H1 (cell line): ENCODE data around the gene MAPK8. TPM values are rescaled to one million over a fixed set of nuclear protein-coding genes. Genes with fewer than 3 reads are reported as not detected.

ENCODE experiments used
- CTCF ChIA-PET: fragments of 300-600 bp; sonication (Branson Sonifier 250); formaldehyde crosslinking; loops from one replicate; lab custom pipeline; 2021; ENCODE audit not compliant: partially characterized antibody; lab: Charles Lee
- POLR2A ChIA-PET: fragments of 300-600 bp; sonication (Branson Sonifier 250); formaldehyde crosslinking; loops from one replicate; lab custom pipeline; 2021; ENCODE audit warnings: inconsistent platforms; ENCODE audit not compliant: partially characterized antibody; lab: Charles Lee
- DNase-seq, 2 experiments: peaks; one replicate each; pipeline versions ENCODE4 v3.0.0 to v3.0.0-alpha.2; 2010 to 2022; ENCODE audit warnings: low spot score in 2 of 2, low read depth in 1 of 2, mixed read lengths in 1 of 2
- FAIRE-seq: peaks from 2 replicates; lab custom pipeline; 2011; peaks lifted over from hg19 to GRCh38; lab: Jason Lieb, UNC
- H2AFZ ChIP-seq: 2 replicates; pipeline ENCODE4 v1.8.1; 2012; ENCODE audit warnings: low read length, inconsistent platforms
- H2AK5ac ChIP-seq: 2 replicates; pipeline ENCODE4 v1.6.1; 2013; ENCODE audit warnings: low read depth, low read length
- H2BK120ac ChIP-seq: replicated peaks from 2 replicates; pipeline ENCODE3; 2013; ENCODE audit warnings: low read depth, low read length, inconsistent platforms
- H2BK12ac ChIP-seq: 2 replicates; pipeline ENCODE4 v1.6.1; 2013; ENCODE audit warnings: low read depth, low read length
- H2BK15ac ChIP-seq: 2 replicates; pipeline ENCODE4 v1.6.1; 2013; ENCODE audit warnings: low read length
- H2BK20ac ChIP-seq: 2 replicates; pipeline ENCODE4 v1.6.1; 2013; ENCODE audit warnings: low read length
- H2BK5ac ChIP-seq: 2 replicates; pipeline ENCODE4 v1.6.1; 2013; ENCODE audit warnings: low read depth, low read length
- H3K14ac ChIP-seq: 2 replicates; pipeline ENCODE4 v1.6.1; 2013; ENCODE audit warnings: inconsistent platforms; ENCODE audit not compliant: insufficient read length
- H3K18ac ChIP-seq: 2 replicates; pipeline ENCODE4 v1.6.1; 2013; ENCODE audit warnings: low read length; ENCODE audit errors: extremely low read depth
- H3K23ac ChIP-seq: 2 replicates; pipeline ENCODE4 v1.6.1; 2013; ENCODE audit warnings: inconsistent platforms; ENCODE audit not compliant: insufficient read length
- H3K23me2 ChIP-seq: 2 replicates; pipeline ENCODE4 v1.6.1; 2013; ENCODE audit warnings: low read depth, low read length
- H3K27ac ChIP-seq: 2 replicates; pipeline ENCODE4 v1.6.1; 2011; ENCODE audit warnings: low read depth, low read length, inconsistent platforms
- H3K27me3 ChIP-seq, 4 experiments: replicated peaks in 1 of 4; 1 replicate in 1 of 4; 2 replicates in 3 of 4; pipeline versions ENCODE4 v1.6.1 to v1.8.1; 2011 to 2013; ENCODE audit warnings: low read length in 3 of 4, mild to moderate bottlenecking in 3 of 4, inconsistent platforms in 2 of 4, mixed read lengths in 2 of 4, moderate library complexity in 1 of 4; ENCODE audit not compliant: control insufficient read depth in 3 of 4, insufficient read depth in 3 of 4; ENCODE audit errors: extremely low read depth in 1 of 4
- H3K36me3 ChIP-seq, 4 experiments: 2 replicates each; pipeline versions ENCODE4 v1.6.1 to v1.8.1; 2011 to 2013; ENCODE audit warnings: mild to moderate bottlenecking in 4 of 4, low read length in 3 of 4, moderate library complexity in 2 of 4, control low read depth in 1 of 4, inconsistent platforms in 1 of 4; ENCODE audit not compliant: insufficient read depth in 4 of 4, control insufficient read depth in 2 of 4
- H3K4ac ChIP-seq: replicated peaks from 2 replicates; pipeline ENCODE3; 2013; ENCODE audit warnings: low read length, low read depth, mixed read lengths, inconsistent platforms; ENCODE audit not compliant: insufficient read length
- H3K4me1 ChIP-seq, 4 experiments: replicated peaks in 1 of 4; 1 replicate in 1 of 4; 2 replicates in 3 of 4; pipeline versions ENCODE4 v1.6.1 to v1.8.1; 2011 to 2013; ENCODE audit warnings: low read length in 3 of 4, inconsistent platforms in 2 of 4, mixed read lengths in 1 of 4; ENCODE audit not compliant: insufficient read depth in 4 of 4, control insufficient read depth in 3 of 4
- H3K4me2 ChIP-seq, 2 experiments: 2 replicates each; pipeline versions ENCODE4 v1.6.1 to v1.8.1; 2011 to 2013; ENCODE audit warnings: low read depth in 2 of 2, low read length in 2 of 2, control low read depth in 1 of 2, inconsistent platforms in 1 of 2, mild to moderate bottlenecking in 1 of 2; ENCODE audit not compliant: insufficient read depth in 1 of 2
- H3K4me3 ChIP-seq, 4 experiments: fragments of 200-600, 300-600 bp in 1 of 4; sonication (generic), shearing (Covaris generic), sonication (Bioruptor Twin) in 1 of 4; 2 replicates each; pipeline versions ENCODE4 v1.5.1 to v1.8.1; 2011 to 2016; ENCODE audit warnings: low read length in 4 of 4, low read depth in 3 of 4, control low read depth in 2 of 4, inconsistent platforms in 2 of 4, mild to moderate bottlenecking in 2 of 4, mixed read lengths in 1 of 4, moderate library complexity in 1 of 4; ENCODE audit not compliant: insufficient read depth in 2 of 4; ENCODE audit errors: extremely low read depth in 1 of 4
- H3K56ac ChIP-seq: replicated peaks from 2 replicates; pipeline ENCODE3; 2013; ENCODE audit warnings: low read depth, mild to moderate bottlenecking, mixed read lengths, low read length, inconsistent platforms; ENCODE audit not compliant: insufficient read length
- H3K79me1 ChIP-seq: 2 replicates; pipeline ENCODE4 v1.6.1; 2013; ENCODE audit warnings: low read depth, low read length, control low read depth
- H3K79me2 ChIP-seq, 2 experiments: 2 replicates each; pipeline versions ENCODE4 v1.6.1 to v1.8.1; 2012 to 2013; ENCODE audit warnings: low read length in 2 of 2, mild to moderate bottlenecking in 2 of 2, inconsistent platforms in 1 of 2; ENCODE audit not compliant: insufficient read depth in 2 of 2, control insufficient read depth in 1 of 2
- H3K9ac ChIP-seq, 4 experiments: replicated peaks in 1 of 4; 1 replicate in 1 of 4; 2 replicates in 3 of 4; pipeline versions ENCODE4 v1.6.1 to v1.8.1; 2011 to 2013; ENCODE audit warnings: low read depth in 3 of 4, low read length in 3 of 4, control low read depth in 2 of 4, mild to moderate bottlenecking in 2 of 4, moderate library complexity in 2 of 4, inconsistent platforms in 1 of 4; ENCODE audit errors: extremely low read depth in 1 of 4
- H3K9me3 ChIP-seq, 2 experiments: 2 replicates each; pipeline versions ENCODE4 v1.6.1 to v1.8.1; 2012 to 2013; ENCODE audit warnings: mild to moderate bottlenecking in 2 of 2, moderate library complexity in 2 of 2, control low read depth in 1 of 2, inconsistent platforms in 1 of 2, low read depth in 1 of 2, low read length in 1 of 2, mixed read lengths in 1 of 2; ENCODE audit not compliant: insufficient read depth in 2 of 2
- H4K20me1 ChIP-seq, 2 experiments: replicated peaks in 1 of 2; 2 replicates each; pipeline versions ENCODE3 to v1.8.1; 2011 to 2013; ENCODE audit warnings: inconsistent platforms in 2 of 2, low read length in 2 of 2, mild to moderate bottlenecking in 1 of 2; ENCODE audit not compliant: insufficient read depth in 2 of 2, control insufficient read depth in 1 of 2
- H4K5ac ChIP-seq: 2 replicates; pipeline ENCODE4 v1.6.1; 2013; ENCODE audit warnings: low read length, low read depth, mixed read lengths, inconsistent platforms; ENCODE audit not compliant: insufficient read length
- H4K8ac ChIP-seq: 2 replicates; pipeline ENCODE4 v1.8.0; 2013; ENCODE audit warnings: mild to moderate bottlenecking, moderate library complexity, low read length, inconsistent platforms; ENCODE audit not compliant: insufficient read depth; ENCODE audit errors: extremely low read depth
- H4K91ac ChIP-seq: replicated peaks from 2 replicates; pipeline ENCODE3; 2013; ENCODE audit warnings: low read length, mixed read lengths, inconsistent platforms; ENCODE audit not compliant: insufficient read length
- CBX5 ChIP-seq: fragments of 300-800, 300-1000 bp; sonication (generic); IDR thresholded peaks from 2 replicates; pipeline ENCODE4 v1.7.1; 2016; ENCODE audit warnings: antibody characterized with exemption, low read length, low read depth
- CHD2 ChIP-seq: IDR thresholded peaks from 2 replicates; pipeline ENCODE4 v1.6.1; 2012; ENCODE audit warnings: low read length, improper control_type of control experiment
- TEAD4 ChIP-seq: IDR thresholded peaks from 2 replicates; pipeline ENCODE4 v1.6.1; 2012; ENCODE audit warnings: low read depth, low read length, inconsistent platforms, mixed read lengths
- whole genome bisulfite sequencing, 2 experiments: shearing (Covaris generic) in 1 of 2; methylation state at CpG; one replicate each; pipeline versions ENCODE4 v1.1.6 to v1.1.7; 2013 to 2015; ENCODE audit warnings: low lambda C conversion rate in 2 of 2, mixed read lengths in 2 of 2, inconsistent platforms in 1 of 2, low coverage in 1 of 2, missing lambda C conversion rate in 1 of 2; ENCODE audit not compliant: insufficient replicate concordance in 2 of 2, insufficient coverage in 1 of 2, insufficient read length in 1 of 2; ENCODE audit errors: extremely low coverage in 1 of 2, missing lambda C conversion rate in 1 of 2; 5-methylcytosine and 5-hydroxymethylcytosine counted together
- polyA plus RNA-seq, 7 experiments: library from polyadenylated mRNA; depleted of rRNA in 3 of 7; stranded (reverse) in 5 of 7; unstranded in 2 of 7; fragments of >200 nt in 5 of 7; fragments of 200-250 nt in 2 of 7; gene quantifications; 1 replicate in 5 of 7; 2 replicates in 1 of 7; 4 replicates in 1 of 7; pipeline versions ENCODE4 v1.2.1 to v1.2.3, GENCODE V29; 2011 to 2013; ENCODE audit warnings: missing spikeins in 2 of 7, mixed read lengths in 2 of 7
- total RNA-seq: library from RNA; stranded (reverse); fragmentation: NEBNext Ultra II Directional; extraction: Animal tissue kit (Norgen Biotek cat#: 25700); gene quantifications from 2 replicates; pipeline ENCODE4 v1.2.1, GENCODE V29; 2021
- TF ChIP-seq, protein P1 (sequence below): IDR thresholded peaks from 2 replicates; pipeline ENCODE4 v1.6.1; 2011; ENCODE audit warnings: low read length, improper control_type of control experiment

Gene MAPK8
- total and polyA plus RNA-seq, 2 of the 8 experiments (the other 6 are each of a cell fraction or from before 2014, with no cell fraction given): 23.3 to 71.3 TPM

DNA sequence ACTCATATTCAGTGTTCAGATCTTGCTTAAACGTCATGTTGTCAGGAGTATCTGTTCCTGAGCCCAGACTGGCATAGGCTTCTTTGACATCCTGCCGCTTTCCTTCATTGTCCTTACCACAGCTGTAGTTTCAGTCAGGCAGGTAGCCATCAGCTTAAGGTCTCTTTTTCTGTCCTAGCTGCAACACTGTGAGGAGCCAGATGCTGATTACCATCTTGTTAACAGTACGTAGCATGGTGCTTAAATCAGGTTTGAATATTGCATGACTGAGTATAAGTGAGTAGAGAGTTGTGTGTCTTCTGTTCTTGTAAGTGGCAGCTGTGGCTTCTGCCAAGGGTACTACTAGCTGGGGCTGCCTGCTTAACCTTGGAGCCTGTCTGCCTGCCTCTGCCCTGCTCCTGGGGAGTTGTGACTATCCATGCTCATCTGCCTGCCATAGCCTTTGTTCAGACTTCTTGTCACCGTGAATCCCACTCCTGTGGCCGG lies 92.6 kb downstream of the MAPK8 start:
- no peak overlapping the region for H3K23ac ChIP-seq
- H3K79me2 ChIP-seq: peaks cover 0 to 21% of the 10 kb centered on the region in 2 experiments; a peak in 2 of 4 replicates
- peak overlapping the region; percentile 34 to 80 for H3K4me2 ChIP-seq
- no peak overlapping the region for H2BK120ac ChIP-seq
- H4K91ac ChIP-seq: no peak overlapping the region
- no peak overlapping the region for H4K5ac ChIP-seq
- H3K27ac ChIP-seq: no peak overlapping the region; the same call in 1 of the 2 replicates
- H2BK12ac ChIP-seq: peak overlapping the region; percentile 64
- 58% methylated on average over 5 of the region's 5 CpGs; no CpG with 5 or more reads in 1 of the 2 experiments for WGBS, 2 experiments
- peak overlapping the region in 1 of 4 experiments; percentile 15; a peak in 2 of 8 replicates for H3K4me3 ChIP-seq
- H2BK15ac ChIP-seq: peak overlapping the region; percentile 8; the same call in 1 of the 2 replicates
- DNase-seq (no peak), FAIRE-seq (peak; percentile 24)
- H3K18ac ChIP-seq: peak overlapping the region; percentile 26; the same call in 1 of the 2 replicates
- H3K23me2 ChIP-seq: no peaks in the 10 kb centered on the region
- no peaks in the 10 kb centered on the region for H3K36me3 ChIP-seq
- peaks cover 5 to 7% of the 10 kb centered on the region in 2 experiments for H4K20me1 ChIP-seq
- no peaks in the 10 kb centered on the region; a peak in 1 of 7 replicates for H3K27me3 ChIP-seq
- H3K4me1 ChIP-seq: peaks cover 4 to 13% (median 6%) of the 10 kb centered on the region in 4 experiments; a peak in 6 of 7 replicates
- H2BK20ac ChIP-seq: no peak overlapping the region
- no peak overlapping the region for H3K56ac ChIP-seq
- CTCF ChIA-PET: interaction anchor here (1.0 to 1.8 kb wide), 4 partner anchors 15 to 64 kb away, joined by 3 to 20 read pairs (median 4); no protein-coding TSS in a partner anchor
- H3K14ac ChIP-seq: no peak overlapping the region
- POLR2A ChIA-PET: no interaction called here
- no peak overlapping the region for H2BK5ac ChIP-seq
- H2AK5ac ChIP-seq: peak overlapping the region; percentile 59
- no peak overlapping the region for H3K9ac ChIP-seq
- no peaks in the 10 kb centered on the region for H3K9me3 ChIP-seq
- TF ChIP-seq, protein P1, sequence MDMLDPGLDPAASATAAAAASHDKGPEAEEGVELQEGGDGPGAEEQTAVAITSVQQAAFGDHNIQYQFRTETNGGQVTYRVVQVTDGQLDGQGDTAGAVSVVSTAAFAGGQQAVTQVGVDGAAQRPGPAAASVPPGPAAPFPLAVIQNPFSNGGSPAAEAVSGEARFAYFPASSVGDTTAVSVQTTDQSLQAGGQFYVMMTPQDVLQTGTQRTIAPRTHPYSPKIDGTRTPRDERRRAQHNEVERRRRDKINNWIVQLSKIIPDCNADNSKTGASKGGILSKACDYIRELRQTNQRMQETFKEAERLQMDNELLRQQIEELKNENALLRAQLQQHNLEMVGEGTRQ: no peak
- TF ChIP-seq TEAD4 (no peak), CHD2 (no peak), CBX5 (no peak)
- H3K4ac ChIP-seq: no peak overlapping the region
- H2AFZ ChIP-seq: no peak overlapping the region
- H3K79me1 ChIP-seq: no peaks in the 10 kb centered on the region; the same call in 1 of the 2 replicates
- no peak overlapping the region for H4K8ac ChIP-seq
